ENCODE measurements around the gene MRTFA.

DNA sequence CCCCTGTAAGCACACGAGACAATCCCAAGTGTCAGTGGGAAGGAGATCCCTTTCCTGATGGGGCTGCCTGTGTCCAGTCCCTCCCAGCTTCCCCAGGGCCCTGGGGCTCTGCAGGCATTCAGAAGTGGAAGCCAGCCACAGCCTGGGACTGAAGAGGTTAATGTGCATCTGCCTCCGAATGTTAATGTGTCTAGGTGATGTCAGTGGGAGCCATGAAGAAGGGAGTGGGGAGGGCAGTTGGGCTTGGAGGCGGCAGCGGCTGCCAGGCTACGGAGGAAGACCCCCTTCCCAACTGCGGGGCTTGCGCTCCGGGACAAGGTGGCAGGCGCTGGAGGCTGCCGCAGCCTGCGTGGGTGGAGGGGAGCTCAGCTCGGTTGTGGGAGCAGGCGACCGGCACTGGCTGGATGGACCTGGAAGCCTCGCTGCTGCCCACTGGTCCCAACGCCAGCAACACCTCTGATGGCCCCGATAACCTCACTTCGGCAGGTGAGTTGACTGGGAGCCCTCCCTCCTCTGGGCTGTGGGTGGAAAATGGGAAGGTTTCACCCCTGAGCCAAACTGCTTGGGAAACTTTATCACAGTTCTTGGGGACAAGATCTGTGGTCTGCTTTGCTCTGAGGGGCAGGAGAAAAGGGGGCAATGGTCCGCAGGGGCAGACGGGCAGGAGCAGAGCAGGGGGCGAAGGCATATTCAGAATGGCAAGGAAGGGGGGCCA, 42.9 kb upstream of the MRTFA start, which contains the start of gene MCHR1:
- TF ChIP-seq, protein P1, sequence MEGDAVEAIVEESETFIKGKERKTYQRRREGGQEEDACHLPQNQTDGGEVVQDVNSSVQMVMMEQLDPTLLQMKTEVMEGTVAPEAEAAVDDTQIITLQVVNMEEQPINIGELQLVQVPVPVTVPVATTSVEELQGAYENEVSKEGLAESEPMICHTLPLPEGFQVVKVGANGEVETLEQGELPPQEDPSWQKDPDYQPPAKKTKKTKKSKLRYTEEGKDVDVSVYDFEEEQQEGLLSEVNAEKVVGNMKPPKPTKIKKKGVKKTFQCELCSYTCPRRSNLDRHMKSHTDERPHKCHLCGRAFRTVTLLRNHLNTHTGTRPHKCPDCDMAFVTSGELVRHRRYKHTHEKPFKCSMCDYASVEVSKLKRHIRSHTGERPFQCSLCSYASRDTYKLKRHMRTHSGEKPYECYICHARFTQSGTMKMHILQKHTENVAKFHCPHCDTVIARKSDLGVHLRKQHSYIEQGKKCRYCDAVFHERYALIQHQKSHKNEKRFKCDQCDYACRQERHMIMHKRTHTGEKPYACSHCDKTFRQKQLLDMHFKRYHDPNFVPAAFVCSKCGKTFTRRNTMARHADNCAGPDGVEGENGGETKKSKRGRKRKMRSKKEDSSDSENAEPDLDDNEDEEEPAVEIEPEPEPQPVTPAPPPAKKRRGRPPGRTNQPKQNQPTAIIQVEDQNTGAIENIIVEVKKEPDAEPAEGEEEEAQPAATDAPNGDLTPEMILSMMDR (IDR thresholded peaks at IDR 0.05; ENCODE audit: insufficient read depth, low read length, poor library complexity, severe bottlenecking), result no peak
- TF ChIP-seq EZH2phosphoT487 (conservative IDR thresholded peaks at IDR 0.05; ENCODE audit: low read length), result no peak

All from SU-DHL-6 (cell line).